ENCODE results near the gene UQCRC1.

DNA sequence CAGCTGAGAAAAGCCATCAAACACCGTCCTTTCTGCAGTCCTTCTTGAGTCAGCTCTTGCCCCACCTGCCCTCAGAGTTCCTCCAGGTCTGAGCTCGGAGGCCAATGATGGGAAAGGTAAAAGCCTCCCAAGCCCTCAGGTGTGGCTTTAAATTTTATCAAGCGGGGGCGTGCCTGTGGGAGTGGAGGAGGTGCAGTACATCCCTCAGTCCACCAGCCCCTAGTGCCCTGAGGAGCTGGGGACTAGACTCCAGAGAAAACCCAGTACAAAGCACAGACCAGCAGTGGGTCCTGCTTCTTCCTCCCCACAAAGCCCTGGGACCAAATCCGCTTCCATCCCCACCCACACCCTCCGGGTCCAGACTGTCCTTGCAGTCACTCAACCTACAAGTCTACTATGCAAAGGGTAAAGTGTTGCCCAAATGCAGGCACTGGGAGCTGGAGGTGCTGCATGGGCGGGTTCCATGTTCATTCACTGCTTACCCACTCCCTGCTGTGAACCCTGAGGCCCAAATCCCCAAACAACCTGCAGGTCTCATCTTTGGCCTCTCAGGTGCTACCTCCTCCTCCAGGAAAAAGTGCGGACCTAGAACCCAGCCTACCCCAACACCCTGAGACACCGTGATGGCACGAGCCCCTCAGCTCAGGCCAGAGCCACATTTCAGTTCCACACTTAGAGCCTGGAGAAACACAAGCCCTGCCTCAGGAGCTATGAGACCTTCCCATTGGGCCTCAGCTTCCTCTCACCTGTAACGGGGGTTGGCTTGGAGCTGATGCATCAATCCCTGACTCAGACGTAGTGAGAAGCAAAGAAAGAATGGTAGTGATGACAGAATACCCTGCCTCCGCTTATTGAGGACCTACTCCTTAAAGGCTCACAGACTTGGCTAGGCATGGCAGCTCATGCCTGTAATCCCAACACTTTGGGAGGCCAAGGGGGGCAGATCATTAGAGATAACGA, 55.3 kb downstream of the UQCRC1 start:
- TF ChIP-seq, protein P1, sequence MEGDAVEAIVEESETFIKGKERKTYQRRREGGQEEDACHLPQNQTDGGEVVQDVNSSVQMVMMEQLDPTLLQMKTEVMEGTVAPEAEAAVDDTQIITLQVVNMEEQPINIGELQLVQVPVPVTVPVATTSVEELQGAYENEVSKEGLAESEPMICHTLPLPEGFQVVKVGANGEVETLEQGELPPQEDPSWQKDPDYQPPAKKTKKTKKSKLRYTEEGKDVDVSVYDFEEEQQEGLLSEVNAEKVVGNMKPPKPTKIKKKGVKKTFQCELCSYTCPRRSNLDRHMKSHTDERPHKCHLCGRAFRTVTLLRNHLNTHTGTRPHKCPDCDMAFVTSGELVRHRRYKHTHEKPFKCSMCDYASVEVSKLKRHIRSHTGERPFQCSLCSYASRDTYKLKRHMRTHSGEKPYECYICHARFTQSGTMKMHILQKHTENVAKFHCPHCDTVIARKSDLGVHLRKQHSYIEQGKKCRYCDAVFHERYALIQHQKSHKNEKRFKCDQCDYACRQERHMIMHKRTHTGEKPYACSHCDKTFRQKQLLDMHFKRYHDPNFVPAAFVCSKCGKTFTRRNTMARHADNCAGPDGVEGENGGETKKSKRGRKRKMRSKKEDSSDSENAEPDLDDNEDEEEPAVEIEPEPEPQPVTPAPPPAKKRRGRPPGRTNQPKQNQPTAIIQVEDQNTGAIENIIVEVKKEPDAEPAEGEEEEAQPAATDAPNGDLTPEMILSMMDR (IDR thresholded peaks at IDR 0.05; ENCODE audit: insufficient read depth, low read length): no peak
- no peak for TF ChIP-seq POLR2AphosphoS5 (IDR thresholded peaks at IDR 0.05; ENCODE audit: low read depth)
- TF ChIP-seq GABPA (IDR thresholded peaks at IDR 0.05; ENCODE audit: low read depth): no peak
- TF ChIP-seq, protein P2, sequence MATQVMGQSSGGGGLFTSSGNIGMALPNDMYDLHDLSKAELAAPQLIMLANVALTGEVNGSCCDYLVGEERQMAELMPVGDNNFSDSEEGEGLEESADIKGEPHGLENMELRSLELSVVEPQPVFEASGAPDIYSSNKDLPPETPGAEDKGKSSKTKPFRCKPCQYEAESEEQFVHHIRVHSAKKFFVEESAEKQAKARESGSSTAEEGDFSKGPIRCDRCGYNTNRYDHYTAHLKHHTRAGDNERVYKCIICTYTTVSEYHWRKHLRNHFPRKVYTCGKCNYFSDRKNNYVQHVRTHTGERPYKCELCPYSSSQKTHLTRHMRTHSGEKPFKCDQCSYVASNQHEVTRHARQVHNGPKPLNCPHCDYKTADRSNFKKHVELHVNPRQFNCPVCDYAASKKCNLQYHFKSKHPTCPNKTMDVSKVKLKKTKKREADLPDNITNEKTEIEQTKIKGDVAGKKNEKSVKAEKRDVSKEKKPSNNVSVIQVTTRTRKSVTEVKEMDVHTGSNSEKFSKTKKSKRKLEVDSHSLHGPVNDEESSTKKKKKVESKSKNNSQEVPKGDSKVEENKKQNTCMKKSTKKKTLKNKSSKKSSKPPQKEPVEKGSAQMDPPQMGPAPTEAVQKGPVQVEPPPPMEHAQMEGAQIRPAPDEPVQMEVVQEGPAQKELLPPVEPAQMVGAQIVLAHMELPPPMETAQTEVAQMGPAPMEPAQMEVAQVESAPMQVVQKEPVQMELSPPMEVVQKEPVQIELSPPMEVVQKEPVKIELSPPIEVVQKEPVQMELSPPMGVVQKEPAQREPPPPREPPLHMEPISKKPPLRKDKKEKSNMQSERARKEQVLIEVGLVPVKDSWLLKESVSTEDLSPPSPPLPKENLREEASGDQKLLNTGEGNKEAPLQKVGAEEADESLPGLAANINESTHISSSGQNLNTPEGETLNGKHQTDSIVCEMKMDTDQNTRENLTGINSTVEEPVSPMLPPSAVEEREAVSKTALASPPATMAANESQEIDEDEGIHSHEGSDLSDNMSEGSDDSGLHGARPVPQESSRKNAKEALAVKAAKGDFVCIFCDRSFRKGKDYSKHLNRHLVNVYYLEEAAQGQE (IDR thresholded peaks at IDR 0.05; ENCODE audit: insufficient replicate concordance, low read depth): no peak
